HepG2 (cell line): ENCODE measurements around the gene PRSS21. TPM values are rescaled to one million over a fixed set of nuclear protein-coding genes. Genes with fewer than 3 reads are reported as not detected.

ENCODE experiments used
- ATAC-seq: fragments of 200-7000 bp; cut with Tn5 transposase; 3 replicates; pipeline ENCODE4 v1.9.1; 2020; ENCODE audit warnings: mild to moderate bottlenecking, moderate library complexity
- BruUV-seq: library from RNA; stranded (reverse); fragments of 400-500 nt; replicated peaks from 2 replicates; lab custom pipeline; 2021; lab: Mats Ljungman, UMichigan
- CTCF ChIA-PET: fragments of 300-600 bp; formaldehyde crosslinking; extraction: SDS; loops from one replicate; lab custom pipeline; 2021; ENCODE audit warnings: low total read pairs, inconsistent platforms, low intra/inter-chr PET ratio; lab: Yijun Ruan, JAX
- POLR2A ChIA-PET: fragments of 350-600 bp; sonication (Branson Sonifier 250); formaldehyde crosslinking; loops from one replicate; lab custom pipeline; 2020; ENCODE audit warnings: antibody characterized with exemption, inconsistent platforms; lab: Yijun Ruan, JAX
- DNase-seq: peaks from one replicate; pipeline ENCODE4 v3.0.0-alpha.2; 2015; ENCODE audit warnings: low spot score
- FAIRE-seq: peaks from 3 replicates; lab custom pipeline; 2011; peaks lifted over from hg19 to GRCh38; lab: Jason Lieb, UNC
- H2AFZ ChIP-seq: one replicate; pipeline ENCODE4 v1.6.1; 2011; ENCODE audit warnings: low read length, inconsistent platforms
- H3K27ac ChIP-seq: fragments of 300-600 bp; 3 replicates; pipeline ENCODE4 v1.8.0; 2011; ENCODE audit warnings: mixed run types, mild to moderate bottlenecking, mixed read lengths, low read length, inconsistent platforms; ENCODE audit not compliant: insufficient read depth; ENCODE audit errors: extremely low read length
- H3K27me3 ChIP-seq, 2 experiments: fragments of 200-600 bp in 1 of 2; 2 replicates in 1 of 2; 3 replicates in 1 of 2; pipeline versions ENCODE4 v1.6.0 to v1.8.0; 2011; ENCODE audit warnings: low read length in 2 of 2, mild to moderate bottlenecking in 2 of 2, moderate library complexity in 2 of 2, inconsistent platforms in 1 of 2; ENCODE audit not compliant: insufficient read depth in 2 of 2, control insufficient read depth in 1 of 2
- H3K36me3 ChIP-seq, 2 experiments: fragments of 200-600 bp in 1 of 2; replicated peaks in 1 of 2; 2 replicates in 1 of 2; 3 replicates in 1 of 2; pipeline versions ENCODE4 v1.5.1 to v1.8.0; 2011; ENCODE audit warnings: low read length in 2 of 2, inconsistent platforms in 1 of 2; ENCODE audit not compliant: insufficient read depth in 2 of 2, control insufficient read depth in 1 of 2
- H3K4me1 ChIP-seq: 2 replicates; pipeline ENCODE4 v1.5.1; 2012; ENCODE audit warnings: low read length, inconsistent platforms; ENCODE audit not compliant: insufficient read depth
- H3K4me2 ChIP-seq: 2 replicates; pipeline ENCODE4 v1.6.0; 2011; ENCODE audit warnings: low read depth, low read length, inconsistent platforms
- H3K4me3 ChIP-seq, 3 experiments: fragments of 200-600 bp in 1 of 3; sonication (generic), shearing (Covaris generic) in 1 of 3; replicated peaks in 1 of 3; 2 replicates each; pipeline ENCODE4 v1.5.1; 2011 to 2016; ENCODE audit warnings: low read length in 3 of 3, inconsistent platforms in 2 of 3, low read depth in 2 of 3, mild to moderate bottlenecking in 2 of 3, control low read depth in 1 of 3, mixed read lengths in 1 of 3; ENCODE audit not compliant: insufficient read depth in 1 of 3
- H3K79me2 ChIP-seq: one replicate; pipeline ENCODE4 v1.6.1; 2011; ENCODE audit warnings: low read length, inconsistent platforms; ENCODE audit not compliant: insufficient read depth
- H3K9ac ChIP-seq: 2 replicates; pipeline ENCODE4 v1.6.0; 2011; ENCODE audit warnings: mild to moderate bottlenecking, low read depth, low read length, inconsistent platforms; ENCODE audit not compliant: insufficient read depth
- H3K9me3 ChIP-seq: 2 replicates; pipeline ENCODE4 v1.5.1; 2012; ENCODE audit warnings: mild to moderate bottlenecking, low read length
- H4K20me1 ChIP-seq: 2 replicates; pipeline ENCODE4 v1.6.0; 2011; ENCODE audit warnings: inconsistent platforms, mild to moderate bottlenecking, low read length, moderate library complexity; ENCODE audit not compliant: insufficient read depth
- CHD2 ChIP-seq: IDR thresholded peaks from 2 replicates; pipeline ENCODE4 v1.6.1; 2011; ENCODE audit warnings: low read depth, low read length, improper control_type of control experiment
- KDM6A ChIP-seq: IDR thresholded peaks from 2 replicates; pipeline ENCODE4 v1.6.1; 2016; ENCODE audit warnings: low read depth
- ZNF12 ChIP-seq: sonication (generic); formaldehyde crosslinking; IDR thresholded peaks from 2 replicates; pipeline ENCODE4 v1.5.0; 2020; ENCODE audit warnings: missing genetic modification reagents
- ZNF543 ChIP-seq: sonication (generic); formaldehyde crosslinking; IDR thresholded peaks from 2 replicates; pipeline ENCODE4 v1.4.0; 2020; ENCODE audit warnings: mild to moderate bottlenecking, missing genetic modification reagents
- ZNF644 ChIP-seq: IDR thresholded peaks from 2 replicates; pipeline ENCODE4 v1.6.1; 2016; ENCODE audit warnings: low read depth
- WGBS: methylation state at CpG from one replicate; pipeline ENCODE4 v1.1.6; 2017; ENCODE audit warnings: low lambda C conversion rate; 5-methylcytosine and 5-hydroxymethylcytosine counted together
- in situ Hi-C: cut with HindIII; loops from 2 replicates; pipeline ENCODE4 v1.10.0; 2017; ENCODE audit warnings: low pct_unique_long_range_greater_than_20kb; ENCODE audit not compliant: extremely low pct_ligation_motif_present
- intact Hi-C: fragments of 100-400 bp; cut with micrococcal nuclease; formaldehyde crosslinking; loops from one replicate; pipeline ENCODE4 v1.10.0; 2022; ENCODE audit not compliant: unreplicated experiment
- polyA plus RNA-seq, 8 experiments: library from polyadenylated mRNA; depleted of rRNA in 3 of 8; stranded (reverse) in 7 of 8; unstranded in 1 of 8; fragments of >200 nt; fragmentation: Illumina TruSeq in 4 of 8; extraction: Trizol in 4 of 8; gene quantifications; 2 replicates each; pipeline versions ENCODE4 v1.2.1 to v1.2.3, GENCODE V29; 2011 to 2016; ENCODE audit warnings: low read depth in 4 of 8, missing spikeins in 1 of 8, mixed read lengths in 1 of 8; ENCODE audit not compliant: insufficient read depth in 1 of 8
- total RNA-seq, 5 experiments: library from RNA; depleted of rRNA; stranded (reverse); fragments of >200 nt; fragmentation: Illumina TruSeq; extraction: Trizol; gene quantifications; 2 replicates each; pipeline ENCODE4 v1.2.3, GENCODE V29; 2016; ENCODE audit warnings: low read depth in 1 of 5

PRSS21 gene
- total and polyA plus RNA-seq, 2 of the 13 experiments (the other 11 are each of a cell fraction or from before 2014, with no cell fraction given), result not detected

- TF ChIP-seq ZNF644 (CRISPR knock-in tag), result no peak
- TF ChIP-seq, all 625 proteins: peak for 0
These were observed 7.6 kb downstream of the PRSS21 start (continued) for GRCh38 chr16:2824626-2825025.

GRCh38 chr16:2825049-2825742 is 8.2 kb downstream of the PRSS21 start:
- Histone ChIP-seq H3K4me1 (peaks cover 31% of the 10 kb centered on the region), H4K20me1 (no peaks in the 10 kb centered on the region), H3K9ac (no peak overlapping the region)
- BruUV-seq, result no TSS peak
- POLR2A ChIA-PET, result no interaction called here
- in situ Hi-C loops, result loop anchor here (5.0 kb wide), 1 partner anchor 38 kb away; the partner anchor contains the start of gene PRSS33
- TF ChIP-seq ZNF543 (no peak), CHD2 (0 out of 2 replicates have a peak, but pooled peaks have one; percentile 20)
- TF ChIP-seq, all 625 proteins: peak for 1
- Histone ChIP-seq H3K36me3 (no peaks in the 10 kb centered on the region), H3K4me3 (no peak overlapping the region), H3K79me2 (no peaks in the 10 kb centered on the region), H2AFZ (no peak overlapping the region), H3K4me2 (no peak overlapping the region), H3K9me3 (no peaks in the 10 kb centered on the region), H3K27ac (no peak overlapping the region), H3K27me3 (peaks cover 1 to 87% of the 10 kb centered on the region in 2 experiments)
- WGBS, result 34% methylated on average over 25 of the region's 26 CpGs
- FAIRE-seq, result no peak
- intact Hi-C loops, result no loop called here
- CTCF ChIA-PET, result no interaction called here
- no peak for DNase-seq
- no peak for ATAC-seq

- Histone ChIP-seq H3K36me3 (no peaks in the 10 kb centered on the region), H3K9me3 (no peaks in the 10 kb centered on the region), H4K20me1 (no peaks in the 10 kb centered on the region), H2AFZ (no peak overlapping the region), H3K9ac (no peak overlapping the region), H3K79me2 (no peaks in the 10 kb centered on the region), H3K4me2 (no peak overlapping the region), H3K27ac (no peak overlapping the region), H3K4me1 (peaks cover 37% of the 10 kb centered on the region), H3K4me3 (no peak overlapping the region), H3K27me3 (peaks cover 1 to 81% of the 10 kb centered on the region in 2 experiments)
- DNase-seq (no peak), FAIRE-seq (no peak), ATAC-seq (no peak)
- POLR2A ChIA-PET, result no interaction called here
- CTCF ChIA-PET, result no interaction called here
- whole genome bisulfite sequencing, result 34% methylated on average over 11 of the region's 11 CpGs
- intact Hi-C loops (no loop called here), in situ Hi-C loops (loop anchor here (5.0 kb wide), 1 partner anchor 39 kb away; the partner anchor contains the start of gene PRSS33)
- TF ChIP-seq KDM6A (CRISPR knock-in tag) (no peak), ZNF12 (CRISPR knock-in tag) (peak; percentile 57; the same call in 1 of the 2 replicates)
- no TSS peak for BruUV-seq
These were observed 8.9 kb downstream of the PRSS21 start for GRCh38 chr16:2825906-2826305.
